Upper lobe of right lung (tissue), 1 donor: ENCODE measurements around the gene PDGFRB. TPM values are rescaled to one million over a fixed set of nuclear protein-coding genes. Genes with fewer than 3 reads are reported as not detected.

ENCODE experiments used
- ATAC-seq: fragments of 200-7000 bp; cut with Tn5 transposase; one replicate; pipeline ENCODE4 v1.9.1; 2020; ENCODE audit warnings: mild to moderate bottlenecking, moderate library complexity
- DNase-seq: peaks from one replicate; pipeline ENCODE4 v3.0.0-alpha.2; 2020
- H3K27ac ChIP-seq: fragments of 200-600 bp; one replicate; pipeline ENCODE4 v1.8.0; 2022
- H3K27me3 ChIP-seq: fragments of 200-600 bp; one replicate; pipeline ENCODE4 v1.8.0; 2022; ENCODE audit warnings: mild to moderate bottlenecking
- H3K36me3 ChIP-seq: fragments of 200-600 bp; one replicate; pipeline ENCODE4 v1.8.0; 2022
- H3K4me1 ChIP-seq: fragments of 200-600 bp; one replicate; pipeline ENCODE4 v1.8.0; 2022
- H3K4me3 ChIP-seq: fragments of 200-600 bp; one replicate; pipeline ENCODE4 v1.8.0; 2022; ENCODE audit warnings: mild to moderate bottlenecking
- H3K9me3 ChIP-seq: fragments of 200-600 bp; one replicate; pipeline ENCODE4 v1.8.0; 2022
- intact Hi-C: fragments of 100-400 bp; cut with DNase I; formaldehyde crosslinking; loops from one replicate; pipeline ENCODE4 v1.11.0; 2022
- total RNA-seq: library from RNA; stranded (reverse); fragmentation: NEBNext Ultra II Directional; extraction: Animal tissue kit (Norgen Biotek cat#: 25700); gene quantifications from one replicate; pipeline ENCODE4 v1.2.1, GENCODE V29; 2021
- TF ChIP-seq, protein P1 (sequence below): fragments of 200-600 bp; IDR thresholded peaks from one replicate; pipeline ENCODE4 v1.8.0; 2022; ENCODE audit warnings: antibody characterized with exemption
- donor health status: DM: no; HTN: yes; CAD: no; lungs with severe emphysema.

Gene PDGFRB
- total RNA-seq, 1 donor from 2014 or later = 120 TPM

- Histone ChIP-seq H3K27ac (peak overlapping the region; percentile 70), H3K4me1 (peaks cover 63% of the 10 kb centered on the region), H3K27me3 (no peaks in the 10 kb centered on the region), H3K36me3 (no peaks in the 10 kb centered on the region), H3K4me3 (no peak overlapping the region), H3K9me3 (no peaks in the 10 kb centered on the region)
- ATAC-seq (peak; percentile 31), DNase-seq (no peak)
- TF ChIP-seq, protein P1, sequence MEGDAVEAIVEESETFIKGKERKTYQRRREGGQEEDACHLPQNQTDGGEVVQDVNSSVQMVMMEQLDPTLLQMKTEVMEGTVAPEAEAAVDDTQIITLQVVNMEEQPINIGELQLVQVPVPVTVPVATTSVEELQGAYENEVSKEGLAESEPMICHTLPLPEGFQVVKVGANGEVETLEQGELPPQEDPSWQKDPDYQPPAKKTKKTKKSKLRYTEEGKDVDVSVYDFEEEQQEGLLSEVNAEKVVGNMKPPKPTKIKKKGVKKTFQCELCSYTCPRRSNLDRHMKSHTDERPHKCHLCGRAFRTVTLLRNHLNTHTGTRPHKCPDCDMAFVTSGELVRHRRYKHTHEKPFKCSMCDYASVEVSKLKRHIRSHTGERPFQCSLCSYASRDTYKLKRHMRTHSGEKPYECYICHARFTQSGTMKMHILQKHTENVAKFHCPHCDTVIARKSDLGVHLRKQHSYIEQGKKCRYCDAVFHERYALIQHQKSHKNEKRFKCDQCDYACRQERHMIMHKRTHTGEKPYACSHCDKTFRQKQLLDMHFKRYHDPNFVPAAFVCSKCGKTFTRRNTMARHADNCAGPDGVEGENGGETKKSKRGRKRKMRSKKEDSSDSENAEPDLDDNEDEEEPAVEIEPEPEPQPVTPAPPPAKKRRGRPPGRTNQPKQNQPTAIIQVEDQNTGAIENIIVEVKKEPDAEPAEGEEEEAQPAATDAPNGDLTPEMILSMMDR = no peak
- intact Hi-C loops = no loop called here
Measured at GRCh38 chr5:150138551-150139265, 16.9 kb downstream of the PDGFRB start.

GRCh38 chr5:150137997-150138396, 17.6 kb downstream of the PDGFRB start:
- H3K27ac ChIP-seq = peak overlapping the region; percentile 70
- no peaks in the 10 kb centered on the region for H3K36me3 ChIP-seq
- no peak overlapping the region for H3K4me3 ChIP-seq
- intact Hi-C loops = no loop called here
- no peaks in the 10 kb centered on the region for H3K9me3 ChIP-seq
- peaks cover 61% of the 10 kb centered on the region for H3K4me1 ChIP-seq
- ATAC-seq (no peak), DNase-seq (no peak)
- TF ChIP-seq, protein P1 = no peak
- H3K27me3 ChIP-seq = no peaks in the 10 kb centered on the region

DNA sequence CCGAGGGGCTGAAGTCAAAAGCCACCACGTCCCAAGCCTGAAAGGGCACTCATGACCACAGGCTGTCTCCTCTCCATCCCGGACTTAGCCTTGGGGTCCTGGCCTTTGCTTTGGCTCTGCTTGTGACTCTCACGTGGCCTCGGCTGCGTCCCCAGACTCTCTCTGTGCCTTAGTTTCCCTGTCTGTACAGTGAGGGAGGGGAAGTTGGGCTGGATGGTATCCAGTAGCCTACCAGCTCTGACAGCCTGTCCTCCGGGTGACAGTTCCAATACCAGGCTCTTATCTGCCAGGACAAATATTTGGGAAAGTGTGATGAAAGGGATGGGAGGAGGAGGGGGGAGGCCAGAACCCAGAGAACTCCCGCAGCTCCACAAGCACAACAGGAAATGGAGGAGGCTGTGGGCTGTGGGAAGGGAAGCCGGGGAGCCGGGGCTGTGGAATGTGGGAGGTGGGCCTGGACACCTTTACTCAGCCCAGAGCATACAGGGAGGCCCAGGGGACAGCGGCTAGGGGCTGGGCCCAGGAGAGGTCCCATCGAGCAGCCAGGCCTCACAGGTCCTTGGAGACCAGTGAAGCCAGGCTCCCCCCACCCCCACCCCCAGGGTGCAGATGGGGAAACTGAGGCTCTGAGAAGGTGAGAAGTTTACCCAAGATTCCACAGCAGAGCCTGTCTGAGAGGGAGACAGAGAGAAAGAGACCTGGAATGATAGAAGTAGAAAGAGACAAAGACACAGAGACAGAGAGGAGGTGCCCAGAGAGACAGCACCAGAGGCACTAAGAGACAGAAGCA, 18.3 kb downstream of the PDGFRB start:
- DNase-seq (no peak), ATAC-seq (no peak)
- Histone ChIP-seq H3K4me3 (no peak overlapping the region), H3K9me3 (no peaks in the 10 kb centered on the region), H3K27ac (peak overlapping the region; percentile 70), H3K36me3 (no peaks in the 10 kb centered on the region), H3K27me3 (no peaks in the 10 kb centered on the region), H3K4me1 (peaks cover 55% of the 10 kb centered on the region)
- intact Hi-C loops = no loop called here
- TF ChIP-seq, protein P1 = no peak

- ATAC-seq = no peak
- intact Hi-C loops = no loop called here
- TF ChIP-seq, protein P1 = no peak
- no peaks in the 10 kb centered on the region for H3K9me3 ChIP-seq
- no peaks in the 10 kb centered on the region for H3K27me3 ChIP-seq
- H3K4me1 ChIP-seq = peaks cover 50% of the 10 kb centered on the region
- no peak overlapping the region for H3K4me3 ChIP-seq
- peak overlapping the region; percentile 70 for H3K27ac ChIP-seq
- no peaks in the 10 kb centered on the region for H3K36me3 ChIP-seq
- no peak for DNase-seq
Measured at GRCh38 chr5:150136305-150137167, 19.1 kb downstream of the PDGFRB start.

GRCh38 chr5:150135557-150136304, 19.9 kb downstream of the PDGFRB start:
- Histone ChIP-seq H3K27ac (peak overlapping the region; percentile 70), H3K4me1 (peaks cover 42% of the 10 kb centered on the region), H3K4me3 (no peak overlapping the region), H3K27me3 (no peaks in the 10 kb centered on the region), H3K9me3 (no peaks in the 10 kb centered on the region), H3K36me3 (no peaks in the 10 kb centered on the region)
- ATAC-seq (no peak), DNase-seq (no peak)
- intact Hi-C loops = no loop called here
- TF ChIP-seq, protein P1 = no peak
